Measurements from ENCODE around the gene SCO2. TPM values are rescaled to one million over a fixed set of nuclear protein-coding genes. Genes with fewer than 3 reads are reported as not detected.

The SCO2 gene
- total RNA-seq, 1 experiment from 2014 or later, result 6.5 TPM

DNA sequence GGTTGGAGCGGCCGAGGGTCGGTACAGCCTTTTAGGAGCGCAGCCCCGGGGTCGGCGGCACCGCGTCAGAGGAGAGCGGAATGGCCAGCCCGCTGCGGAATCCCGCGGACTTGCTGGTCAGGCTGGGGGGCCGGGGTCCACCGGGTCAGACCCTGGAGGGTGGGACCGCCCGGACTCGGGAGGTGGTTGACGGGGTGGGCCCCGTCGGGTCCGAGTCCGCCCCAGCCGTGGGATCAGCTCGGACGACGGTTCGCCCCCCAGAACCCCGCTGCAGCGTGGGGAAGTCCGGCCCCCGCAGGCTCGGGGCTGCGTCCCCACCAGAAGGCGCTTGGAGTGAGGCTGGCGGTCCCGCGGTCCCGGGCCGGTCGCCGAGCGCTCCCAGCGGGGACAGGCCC lies 44.4 kb downstream of the SCO2 start:
- no peak for DNase-seq
- intact Hi-C loops (cut with micrococcal nuclease; ENCODE audit: unreplicated experiment), result no loop called here
- BruUV-seq (replicated peaks), result no TSS peak
- H3K27me3 ChIP-seq (replicated peaks; ENCODE audit: control insufficient read depth, insufficient read depth, low read length), result no peaks in the 10 kb centered on the region
- CTCF ChIA-PET, result interaction anchor here (0.5 to 0.8 kb wide), 2 partner anchors 17 to 230 kb away, joined by 3 to 4 read pairs; no protein-coding TSS in a partner anchor
- POLR2A ChIA-PET, result interaction anchor here (0.8 kb wide), 1 partner anchor 45 kb away, joined by 4 read pairs; the partner anchor contains the start of gene SCO2
- H3K27me3 Mint-ChIP-seq (ENCODE audit: insufficient read depth, unreplicated experiment), result no peaks in the 10 kb centered on the region
- TF ChIP-seq, protein P1, sequence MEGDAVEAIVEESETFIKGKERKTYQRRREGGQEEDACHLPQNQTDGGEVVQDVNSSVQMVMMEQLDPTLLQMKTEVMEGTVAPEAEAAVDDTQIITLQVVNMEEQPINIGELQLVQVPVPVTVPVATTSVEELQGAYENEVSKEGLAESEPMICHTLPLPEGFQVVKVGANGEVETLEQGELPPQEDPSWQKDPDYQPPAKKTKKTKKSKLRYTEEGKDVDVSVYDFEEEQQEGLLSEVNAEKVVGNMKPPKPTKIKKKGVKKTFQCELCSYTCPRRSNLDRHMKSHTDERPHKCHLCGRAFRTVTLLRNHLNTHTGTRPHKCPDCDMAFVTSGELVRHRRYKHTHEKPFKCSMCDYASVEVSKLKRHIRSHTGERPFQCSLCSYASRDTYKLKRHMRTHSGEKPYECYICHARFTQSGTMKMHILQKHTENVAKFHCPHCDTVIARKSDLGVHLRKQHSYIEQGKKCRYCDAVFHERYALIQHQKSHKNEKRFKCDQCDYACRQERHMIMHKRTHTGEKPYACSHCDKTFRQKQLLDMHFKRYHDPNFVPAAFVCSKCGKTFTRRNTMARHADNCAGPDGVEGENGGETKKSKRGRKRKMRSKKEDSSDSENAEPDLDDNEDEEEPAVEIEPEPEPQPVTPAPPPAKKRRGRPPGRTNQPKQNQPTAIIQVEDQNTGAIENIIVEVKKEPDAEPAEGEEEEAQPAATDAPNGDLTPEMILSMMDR (IDR thresholded peaks at IDR 0.05; ENCODE audit: insufficient read depth in 1 of 2, low read depth in 1 of 2, low read length in 1 of 2, severe bottlenecking in 1 of 2, unreplicated experiment in 1 of 2), result no peak
- peaks cover 16% of the 10 kb centered on the region for H3K4me1 Mint-ChIP-seq (ENCODE audit: low read depth, unreplicated experiment)
- H3K4me3 Mint-ChIP-seq (ENCODE audit: unreplicated experiment), result peak overlapping the region; percentile 77
- H3K27ac Mint-ChIP-seq (ENCODE audit: unreplicated experiment), result no peak overlapping the region
- H3K9me3 Mint-ChIP-seq (ENCODE audit: unreplicated experiment), result no peaks in the 10 kb centered on the region
- H3K36me3 ChIP-seq (ENCODE audit: control insufficient read depth, insufficient read depth, low read length), result no peaks in the 10 kb centered on the region
- H3K4me3 ChIP-seq (ENCODE audit: low read depth, low read length), result peak overlapping the region; percentile 58
- peaks cover 15% of the 10 kb centered on the region for H3K4me1 ChIP-seq
- H3K9me3 ChIP-seq, result no peaks in the 10 kb centered on the region
- peaks cover 17% of the 10 kb centered on the region for H3K36me3 Mint-ChIP-seq (ENCODE audit: insufficient read depth, unreplicated experiment)

DNA sequence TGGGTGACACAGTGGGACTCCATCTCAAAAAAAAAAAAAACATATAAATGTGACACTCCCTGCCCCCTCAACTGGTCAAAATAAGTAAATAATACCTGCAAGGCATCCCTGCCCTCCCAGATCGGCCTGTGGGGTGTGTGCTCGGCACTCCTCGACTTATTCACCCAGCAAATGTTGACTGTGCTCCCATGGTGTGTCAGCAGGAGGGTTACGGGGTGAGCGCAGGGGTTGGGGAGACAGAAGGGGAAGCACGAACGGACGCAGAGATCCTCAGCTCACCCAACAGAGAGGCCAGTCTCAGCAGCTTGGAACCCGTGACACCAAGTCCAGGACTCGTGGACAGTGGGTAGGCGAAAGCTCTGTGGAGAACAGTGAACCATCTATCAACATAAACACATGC lies 45.7 kb downstream of the SCO2 start:
- H3K27me3 ChIP-seq (replicated peaks; ENCODE audit: control insufficient read depth, insufficient read depth, low read length), result no peaks in the 10 kb centered on the region
- ChIA-PET POLR2A (no interaction called here), CTCF (no interaction called here)
- H3K9me3 Mint-ChIP-seq (ENCODE audit: unreplicated experiment), result no peaks in the 10 kb centered on the region
- TF ChIP-seq, protein P1 (IDR thresholded peaks at IDR 0.05; ENCODE audit: insufficient read depth in 1 of 2, low read depth in 1 of 2, low read length in 1 of 2, severe bottlenecking in 1 of 2, unreplicated experiment in 1 of 2), result no peak
- H3K4me3 ChIP-seq (ENCODE audit: low read depth, low read length), result no peak overlapping the region
- no peak for DNase-seq
- no peak overlapping the region for H3K27ac Mint-ChIP-seq (ENCODE audit: unreplicated experiment)
- intact Hi-C loops (cut with micrococcal nuclease; ENCODE audit: unreplicated experiment), result no loop called here
- no peaks in the 10 kb centered on the region for H3K9me3 ChIP-seq
- no TSS peak for BruUV-seq (replicated peaks)
- H3K4me3 Mint-ChIP-seq (ENCODE audit: unreplicated experiment), result peak overlapping the region; percentile 77
- peaks cover 15% of the 10 kb centered on the region for H3K4me1 ChIP-seq
- H3K4me1 Mint-ChIP-seq (ENCODE audit: low read depth, unreplicated experiment), result peaks cover 6% of the 10 kb centered on the region
- no peaks in the 10 kb centered on the region for H3K36me3 ChIP-seq (ENCODE audit: control insufficient read depth, insufficient read depth, low read length)
- no peaks in the 10 kb centered on the region for H3K27me3 Mint-ChIP-seq (ENCODE audit: insufficient read depth, unreplicated experiment)
- peaks cover 4% of the 10 kb centered on the region for H3K36me3 Mint-ChIP-seq (ENCODE audit: insufficient read depth, unreplicated experiment)

DNA sequence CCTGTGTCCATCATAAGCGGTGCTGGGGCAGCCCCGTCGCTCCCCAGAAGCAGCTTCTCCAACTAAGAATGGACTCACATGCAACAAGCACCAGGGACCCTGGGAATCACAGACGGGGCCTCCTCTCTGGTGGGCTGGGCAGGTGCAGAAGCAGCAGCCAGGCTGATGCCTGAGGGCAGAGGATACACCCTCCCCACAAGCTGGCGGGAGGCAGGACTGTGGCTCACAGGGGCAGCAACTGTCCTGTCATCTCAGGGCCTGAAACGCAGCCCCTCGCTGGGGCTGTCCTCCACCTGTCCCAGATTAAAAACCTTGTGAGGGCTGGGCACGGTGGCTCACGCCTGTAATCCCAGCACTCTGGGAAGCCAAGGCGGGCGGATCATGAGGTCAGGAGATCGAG lies 47.5 kb downstream of the SCO2 start:
- Histone ChIP-seq H3K4me1 (peaks cover 18% of the 10 kb centered on the region), H3K36me3 (ENCODE audit: control insufficient read depth, insufficient read depth, low read length) (no peaks in the 10 kb centered on the region), H3K27me3 (replicated peaks; ENCODE audit: control insufficient read depth, insufficient read depth, low read length) (no peaks in the 10 kb centered on the region), H3K4me3 (ENCODE audit: low read depth, low read length) (no peak overlapping the region), H3K9me3 (no peaks in the 10 kb centered on the region)
- Mint-ChIP-seq H3K27me3 (ENCODE audit: insufficient read depth, unreplicated experiment) (no peaks in the 10 kb centered on the region), H3K27ac (ENCODE audit: unreplicated experiment) (no peak overlapping the region), H3K36me3 (ENCODE audit: insufficient read depth, unreplicated experiment) (no peaks in the 10 kb centered on the region), H3K9me3 (ENCODE audit: unreplicated experiment) (no peaks in the 10 kb centered on the region), H3K4me1 (ENCODE audit: low read depth, unreplicated experiment) (peaks cover 21% of the 10 kb centered on the region), H3K4me3 (ENCODE audit: unreplicated experiment) (no peak overlapping the region)
- TF ChIP-seq, protein P1 (IDR thresholded peaks at IDR 0.05; ENCODE audit: insufficient read depth in 1 of 2, low read depth in 1 of 2, low read length in 1 of 2, severe bottlenecking in 1 of 2, unreplicated experiment in 1 of 2), result no peak
- no TSS peak for BruUV-seq (replicated peaks)
- ChIA-PET POLR2A (no interaction called here), CTCF (no interaction called here)
- intact Hi-C loops (cut with micrococcal nuclease; ENCODE audit: unreplicated experiment), result no loop called here
- no peak for DNase-seq

Measured in Caco-2 (cell line).